K562 (cell line): ENCODE measurements around the gene ZNF598. TPM values are rescaled to one million over a fixed set of nuclear protein-coding genes. Genes with fewer than 3 reads are reported as not detected.

ENCODE experiments used
- ETV6 ChIP-seq, 3 experiments: fragments of 150-350 bp in 1 of 3; sonication (generic) in 1 of 3; formaldehyde crosslinking in 1 of 3; IDR thresholded peaks; 2 replicates each; pipeline versions ENCODE4 v1.6.1 to v1.8.0; 2014 to 2022; ENCODE audit warnings: borderline replicate concordance in 2 of 3, low read depth in 2 of 3, antibody characterized with exemption in 1 of 3, low read length in 1 of 3, mild to moderate bottlenecking in 1 of 3, missing genetic modification reagents in 1 of 3
- FOXM1 ChIP-seq, 2 experiments: fragments of 450-650 bp in 1 of 2; sonication (generic) in 1 of 2; formaldehyde crosslinking in 1 of 2; IDR thresholded peaks; 2 replicates each; pipeline versions ENCODE4 v1.6.1 to v1.9.0; 2017 to 2022; ENCODE audit warnings: low read depth in 2 of 2, mild to moderate bottlenecking in 2 of 2, missing genetic modification reagents in 1 of 2, moderate library complexity in 1 of 2
- MCM5 ChIP-seq: fragments of 450-650 bp; IDR thresholded peaks from 2 replicates; pipeline ENCODE4 v1.6.1; 2016; ENCODE audit warnings: low read depth
- SAFB2 ChIP-seq: fragments of 200-400 bp; formaldehyde crosslinking; IDR thresholded peaks from 2 replicates; pipeline ENCODE4 v1.6.1; 2018; ENCODE audit warnings: borderline replicate concordance, low read length, low read depth, moderate library complexity; ENCODE audit not compliant: severe bottlenecking
- SP1 ChIP-seq: sonication (generic); formaldehyde crosslinking; IDR thresholded peaks from 2 replicates; pipeline ENCODE4 v1.8.1; 2022; ENCODE audit warnings: mild to moderate bottlenecking, missing genetic modification reagents
- YY1 ChIP-seq, 3 experiments: IDR thresholded peaks; 2 replicates each; pipeline ENCODE4 v1.6.1; 2011; ENCODE audit warnings: low read length in 2 of 3, mild to moderate bottlenecking in 2 of 3, moderate library complexity in 2 of 3, borderline replicate concordance in 1 of 3, control low read depth in 1 of 3, low read depth in 1 of 3; ENCODE audit not compliant: insufficient read depth in 3 of 3, insufficient replicate concordance in 2 of 3, control insufficient read depth in 1 of 3, insufficient read length in 1 of 3; ENCODE audit errors: extremely low read depth in 1 of 3
- ZFX ChIP-seq: sonication (generic); formaldehyde crosslinking; IDR thresholded peaks from 2 replicates; pipeline ENCODE4 v1.8.0; 2022; ENCODE audit warnings: mild to moderate bottlenecking, missing genetic modification reagents, moderate library complexity
- polyA plus RNA-seq, 8 experiments: library from polyadenylated mRNA; depleted of rRNA in 4 of 8; stranded (reverse) in 5 of 8; unstranded in 3 of 8; fragments of >200 nt; fragmentation: Nextera tagmentation in 2 of 8; fragmentation: Illumina TruSeq in 1 of 8; extraction: Ambion mirVana in 2 of 8; extraction: Trizol in 1 of 8; gene quantifications; 2 replicates each; pipeline versions ENCODE4 v1.2.1 to v1.2.3, GENCODE V29; 2011 to 2014; ENCODE audit warnings: inconsistent platforms in 1 of 8, missing spikeins in 1 of 8
- total RNA-seq, 7 experiments: library from RNA; depleted of rRNA in 6 of 7; stranded (reverse); fragments of >200 nt in 6 of 7; fragmentation: Illumina TruSeq in 2 of 7; extraction: Trizol in 2 of 7; gene quantifications; 2 replicates each; pipeline versions ENCODE4 v1.2.1 to v1.2.3, GENCODE V29; 2011 to 2021; ENCODE audit warnings: low replicate concordance in 1 of 7
- TF ChIP-seq, protein P1 (sequence below): fragments of 450-650 bp; IDR thresholded peaks from 2 replicates; pipeline ENCODE4 v1.6.1; 2016; ENCODE audit warnings: low read depth
- TF ChIP-seq, protein P2 (sequence below): fragments of 250-450 bp; sonication (Bioruptor Pico); IDR thresholded peaks from 2 replicates; pipeline ENCODE4 v1.9.0; 2021; ENCODE audit warnings: mild to moderate bottlenecking

The ZNF598 gene
- total and polyA plus RNA-seq, 9 of the 15 experiments (the other 6 are each of a cell fraction or from before 2014, with no cell fraction given): 0.11 to 115 (median 29.6) TPM

DNA sequence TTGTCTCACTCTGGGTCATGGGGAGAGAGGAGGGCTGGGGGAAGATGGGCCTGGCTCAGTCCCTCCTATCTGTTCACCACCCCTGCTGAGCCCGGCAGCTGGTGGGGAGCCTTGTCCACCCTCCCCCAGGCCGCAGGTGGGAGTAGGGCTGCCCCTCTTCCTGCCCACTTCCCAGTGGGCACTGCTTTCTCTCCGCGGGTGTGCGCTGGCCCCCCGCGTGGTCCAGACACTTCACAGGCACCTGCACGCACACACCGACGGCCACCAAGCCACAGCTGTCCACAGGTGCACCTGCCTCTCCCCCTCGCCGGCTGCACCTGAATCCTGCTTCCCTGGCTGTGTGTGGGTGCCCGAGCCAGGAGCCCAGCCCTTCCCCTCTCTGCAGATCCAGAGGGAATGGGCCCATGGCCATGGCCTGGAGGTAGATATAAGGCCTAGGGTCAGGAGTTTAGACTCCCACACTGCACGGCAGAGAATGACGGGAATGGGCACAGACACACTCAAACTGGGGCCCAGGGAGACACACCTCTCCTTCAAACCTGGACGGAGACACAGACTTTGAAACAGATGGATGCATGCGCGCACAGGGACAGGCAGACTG lies 19.1 kb upstream of the ZNF598 start (continued):
- TF ChIP-seq, protein P1, sequence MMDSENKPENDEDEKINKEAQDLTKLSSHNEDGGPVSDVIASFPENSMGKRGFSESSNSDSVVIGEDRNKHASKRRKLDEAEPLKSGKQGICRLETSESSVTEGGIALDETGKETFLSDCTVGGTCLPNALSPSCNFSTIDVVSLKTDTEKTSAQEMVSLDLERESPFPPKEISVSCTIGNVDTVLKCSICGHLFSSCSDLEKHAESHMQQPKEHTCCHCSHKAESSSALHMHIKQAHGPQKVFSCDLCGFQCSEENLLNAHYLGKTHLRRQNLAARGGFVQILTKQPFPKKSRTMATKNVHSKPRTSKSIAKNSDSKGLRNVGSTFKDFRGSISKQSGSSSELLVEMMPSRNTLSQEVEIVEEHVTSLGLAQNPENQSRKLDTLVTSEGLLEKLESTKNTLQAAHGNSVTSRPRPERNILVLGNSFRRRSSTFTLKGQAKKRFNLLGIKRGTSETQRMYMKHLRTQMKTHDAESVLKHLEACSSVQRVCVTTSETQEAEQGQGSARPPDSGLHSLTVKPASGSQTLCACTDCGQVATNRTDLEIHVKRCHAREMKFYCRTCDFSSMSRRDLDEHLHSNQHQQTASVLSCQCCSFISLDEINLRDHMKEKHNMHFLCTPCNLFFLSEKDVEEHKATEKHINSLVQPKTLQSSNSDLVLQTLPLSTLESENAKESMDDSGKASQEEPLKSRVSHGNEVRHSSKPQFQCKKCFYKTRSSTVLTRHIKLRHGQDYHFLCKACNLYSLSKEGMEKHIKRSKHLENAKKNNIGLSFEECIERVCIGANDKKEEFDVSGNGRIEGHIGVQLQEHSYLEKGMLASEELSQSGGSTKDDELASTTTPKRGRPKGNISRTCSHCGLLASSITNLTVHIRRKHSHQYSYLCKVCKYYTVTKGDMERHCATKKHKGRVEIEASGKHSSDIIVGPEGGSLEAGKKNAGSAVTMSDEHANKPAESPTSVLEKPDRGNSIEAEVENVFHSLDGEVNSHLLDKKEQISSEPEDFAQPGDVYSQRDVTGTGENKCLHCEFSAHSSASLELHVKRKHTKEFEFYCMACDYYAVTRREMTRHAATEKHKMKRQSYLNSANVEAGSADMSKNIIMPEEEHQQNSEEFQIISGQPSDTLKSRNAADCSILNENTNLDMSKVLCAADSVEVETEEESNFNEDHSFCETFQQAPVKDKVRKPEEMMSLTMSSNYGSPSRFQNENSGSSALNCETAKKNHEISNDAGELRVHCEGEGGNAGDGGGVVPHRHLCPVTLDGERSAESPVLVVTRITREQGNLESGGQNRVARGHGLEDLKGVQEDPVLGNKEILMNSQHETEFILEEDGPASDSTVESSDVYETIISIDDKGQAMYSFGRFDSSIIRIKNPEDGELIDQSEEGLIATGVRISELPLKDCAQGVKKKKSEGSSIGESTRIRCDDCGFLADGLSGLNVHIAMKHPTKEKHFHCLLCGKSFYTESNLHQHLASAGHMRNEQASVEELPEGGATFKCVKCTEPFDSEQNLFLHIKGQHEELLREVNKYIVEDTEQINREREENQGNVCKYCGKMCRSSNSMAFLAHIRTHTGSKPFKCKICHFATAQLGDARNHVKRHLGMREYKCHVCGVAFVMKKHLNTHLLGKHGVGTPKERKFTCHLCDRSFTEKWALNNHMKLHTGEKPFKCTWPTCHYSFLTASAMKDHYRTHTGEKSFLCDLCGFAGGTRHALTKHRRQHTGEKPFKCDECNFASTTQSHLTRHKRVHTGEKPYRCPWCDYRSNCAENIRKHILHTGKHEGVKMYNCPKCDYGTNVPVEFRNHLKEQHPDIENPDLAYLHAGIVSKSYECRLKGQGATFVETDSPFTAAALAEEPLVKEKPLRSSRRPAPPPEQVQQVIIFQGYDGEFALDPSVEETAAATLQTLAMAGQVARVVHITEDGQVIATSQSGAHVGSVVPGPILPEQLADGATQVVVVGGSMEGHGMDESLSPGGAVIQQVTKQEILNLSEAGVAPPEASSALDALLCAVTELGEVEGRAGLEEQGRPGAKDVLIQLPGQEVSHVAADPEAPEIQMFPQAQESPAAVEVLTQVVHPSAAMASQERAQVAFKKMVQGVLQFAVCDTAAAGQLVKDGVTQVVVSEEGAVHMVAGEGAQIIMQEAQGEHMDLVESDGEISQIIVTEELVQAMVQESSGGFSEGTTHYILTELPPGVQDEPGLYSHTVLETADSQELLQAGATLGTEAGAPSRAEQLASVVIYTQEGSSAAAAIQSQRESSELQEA: no peak
- TF ChIP-seq ETV6 (IDR thresholded peaks at IDR 0.05; ENCODE audit: borderline replicate concordance in 1 of 2, low read depth in 2 of 2, low read length in 1 of 2) (no peak), ETV6 (CRISPR knock-in tag; IDR thresholded peaks at IDR 0.05; ENCODE audit: borderline replicate concordance) (no peak), ZFX (no peak), SP1 (CRISPR knock-in tag) (no peak), FOXM1 (IDR thresholded peaks at IDR 0.05; ENCODE audit: low read depth) (no peak), FOXM1 (CRISPR knock-in tag; IDR thresholded peaks at IDR 0.05; ENCODE audit: low read depth) (no peak), SAFB2 (no peak), YY1 (IDR thresholded peaks at IDR 0.05; ENCODE audit: borderline replicate concordance in 1 of 3, control insufficient read depth in 1 of 3, extremely low read depth in 1 of 3, insufficient read depth in 3 of 3, insufficient read length in 1 of 3, insufficient replicate concordance in 2 of 3, low read depth in 1 of 3, low read length in 2 of 3) (no peak), MCM5 (no peak)
- TF ChIP-seq, protein P2, sequence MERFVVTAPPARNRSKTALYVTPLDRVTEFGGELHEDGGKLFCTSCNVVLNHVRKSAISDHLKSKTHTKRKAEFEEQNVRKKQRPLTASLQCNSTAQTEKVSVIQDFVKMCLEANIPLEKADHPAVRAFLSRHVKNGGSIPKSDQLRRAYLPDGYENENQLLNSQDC (CRISPR knock-in tag): no peak
